Diencephalon (tissue), 1 donor: ENCODE data around the gene TRAIP. TPM values are rescaled to one million over a fixed set of nuclear protein-coding genes. Genes with fewer than 3 reads are reported as not detected.

Source experiments
- small RNA-seq: library from RNA; depleted of rRNA; stranded (forward); fragments of <200 nt; gene quantifications from one replicate; pipeline ENCODE3, GENCODE V24; 2014
- total RNA-seq: library from RNA; depleted of rRNA; stranded (reverse); fragments of >200 nt; gene quantifications from one replicate; pipeline ENCODE4 v1.2.3, GENCODE V29; 2014

TRAIP gene, protein sequence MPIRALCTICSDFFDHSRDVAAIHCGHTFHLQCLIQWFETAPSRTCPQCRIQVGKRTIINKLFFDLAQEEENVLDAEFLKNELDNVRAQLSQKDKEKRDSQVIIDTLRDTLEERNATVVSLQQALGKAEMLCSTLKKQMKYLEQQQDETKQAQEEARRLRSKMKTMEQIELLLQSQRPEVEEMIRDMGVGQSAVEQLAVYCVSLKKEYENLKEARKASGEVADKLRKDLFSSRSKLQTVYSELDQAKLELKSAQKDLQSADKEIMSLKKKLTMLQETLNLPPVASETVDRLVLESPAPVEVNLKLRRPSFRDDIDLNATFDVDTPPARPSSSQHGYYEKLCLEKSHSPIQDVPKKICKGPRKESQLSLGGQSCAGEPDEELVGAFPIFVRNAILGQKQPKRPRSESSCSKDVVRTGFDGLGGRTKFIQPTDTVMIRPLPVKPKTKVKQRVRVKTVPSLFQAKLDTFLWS
- 4.4 TPM for total RNA-seq

DNA sequence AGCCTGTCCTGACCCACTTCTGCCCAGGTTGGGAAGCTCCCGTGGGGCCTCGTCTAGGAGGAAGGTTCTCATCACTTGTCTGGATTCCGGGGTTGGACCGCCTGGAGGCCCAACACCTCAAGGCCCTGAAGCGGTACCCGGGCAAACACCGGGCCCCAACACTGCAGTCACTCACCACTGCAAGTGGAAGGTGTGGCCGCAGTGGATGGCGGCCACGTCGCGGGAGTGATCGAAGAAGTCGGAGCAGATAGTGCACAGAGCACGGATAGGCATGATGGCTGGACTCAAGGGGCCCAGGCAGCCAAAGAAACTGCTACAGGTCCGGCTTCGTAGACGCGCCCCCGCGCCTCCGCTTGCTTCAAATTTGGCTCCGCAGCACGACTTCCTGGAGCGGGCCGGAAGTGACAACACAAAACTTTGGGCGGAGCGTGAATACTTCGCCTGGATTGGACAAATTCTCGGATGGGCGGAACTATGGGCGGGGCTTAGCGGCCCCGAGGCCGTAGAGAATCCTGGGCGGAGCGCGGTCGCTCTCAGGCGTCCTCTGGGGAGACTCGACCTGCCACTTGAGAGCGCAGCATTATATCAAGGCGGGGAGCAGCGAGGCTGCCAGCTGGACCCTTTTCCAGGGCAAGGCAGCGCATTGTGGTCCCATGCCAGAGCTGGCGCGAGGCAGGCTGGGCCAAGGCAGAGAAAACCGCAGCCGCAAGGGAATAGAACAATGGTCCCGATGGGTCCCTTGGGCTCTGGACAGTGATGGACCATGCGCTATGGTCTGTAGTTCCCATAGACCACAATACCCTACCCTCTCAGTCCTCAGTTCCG, at the start of gene TRAIP:
Gene TRAIP (minus strand): TSS at position 384 of the 825 bp plus-strand sequence. CDS start 111 bp downstream, at position 273.

DNA sequence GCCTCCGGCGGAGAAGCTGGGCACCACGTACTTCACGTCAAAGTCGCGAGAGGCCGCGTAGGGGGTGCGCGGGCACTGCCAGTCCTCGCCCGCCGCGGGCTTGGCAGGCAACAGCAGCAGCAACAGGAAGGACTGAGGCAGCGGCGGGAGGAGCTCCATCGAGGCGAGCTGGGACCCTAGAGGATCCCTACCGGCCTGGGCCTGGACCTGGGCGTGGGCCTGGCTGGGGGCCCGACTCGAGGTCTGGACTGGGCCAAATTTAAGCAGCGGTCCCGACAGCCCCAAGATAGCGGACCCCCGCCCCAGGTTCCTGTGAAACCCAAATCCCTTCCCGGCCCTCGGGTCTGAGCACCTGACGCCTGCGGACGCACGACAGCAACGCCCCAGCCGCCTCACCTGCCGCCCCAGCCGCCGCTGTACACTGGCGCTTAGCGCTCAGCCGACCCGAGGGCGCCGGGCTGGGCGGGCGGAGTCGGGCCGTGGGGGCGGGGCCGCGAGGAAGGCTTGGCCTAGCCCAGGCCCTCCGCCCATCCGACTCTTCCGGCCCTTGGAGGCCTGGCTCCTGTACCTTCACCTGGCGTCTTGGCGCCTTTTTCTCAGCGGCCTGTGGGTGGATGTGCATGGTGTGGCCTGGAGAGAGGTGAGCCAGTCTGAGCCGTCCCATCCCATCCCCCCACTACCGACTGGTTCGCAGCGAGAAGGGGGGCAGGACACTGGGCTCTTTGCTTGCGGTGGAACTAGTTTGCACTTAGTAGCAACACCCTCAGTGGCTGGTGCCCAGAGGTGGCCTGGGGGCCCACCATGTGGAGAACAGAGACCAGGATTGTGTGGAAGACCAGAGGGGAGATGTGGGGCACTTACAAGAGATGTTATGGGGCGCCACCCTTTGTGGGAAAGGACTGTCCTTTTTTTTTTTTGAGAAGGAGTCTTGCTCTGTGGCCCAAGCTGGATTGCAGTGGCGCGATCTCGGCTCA, 47.4 kb upstream of the TRAIP start, which contains the start of gene MST1R:
Gene MST1R (minus strand): TSS at position 423 of the 974 bp plus-strand sequence. CDS start 264 bp downstream, at position 159.

DNA sequence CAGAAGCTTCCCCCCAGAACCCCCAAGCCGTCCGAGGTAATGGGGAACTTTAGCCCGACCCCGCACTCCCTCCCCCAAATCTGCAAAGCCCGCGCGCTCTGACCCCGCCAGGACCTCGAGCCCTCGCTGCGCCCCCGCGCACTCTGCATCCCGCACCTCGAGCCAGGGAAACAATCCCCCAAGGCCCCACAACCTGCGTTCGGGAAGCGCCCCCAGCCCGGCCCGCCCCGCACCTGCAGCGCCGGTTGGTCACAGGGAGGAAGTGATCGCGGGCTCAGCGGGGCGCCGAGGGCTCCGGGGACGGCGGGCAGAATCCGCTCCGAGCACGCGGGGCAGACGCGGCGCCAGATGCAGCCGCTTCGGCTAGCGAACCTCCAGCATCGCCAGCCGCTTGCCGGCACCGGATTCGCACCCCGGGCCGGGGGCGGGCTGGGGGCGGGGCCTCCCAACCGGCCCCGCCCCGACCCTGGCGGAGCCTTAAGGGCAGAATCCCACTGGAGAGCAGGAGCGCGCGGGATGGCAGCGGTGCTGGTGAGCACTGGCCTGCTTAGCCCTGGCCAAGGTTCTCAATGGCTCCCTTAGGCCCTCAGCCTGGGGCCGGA, 13.3 kb upstream of the TRAIP start, which contains the start of gene CAMKV:
Gene CAMKV (minus strand): TSS at position 382 of the 602 bp plus-strand sequence. CDS start 7,518 bp downstream, outside the sequence.

DNA sequence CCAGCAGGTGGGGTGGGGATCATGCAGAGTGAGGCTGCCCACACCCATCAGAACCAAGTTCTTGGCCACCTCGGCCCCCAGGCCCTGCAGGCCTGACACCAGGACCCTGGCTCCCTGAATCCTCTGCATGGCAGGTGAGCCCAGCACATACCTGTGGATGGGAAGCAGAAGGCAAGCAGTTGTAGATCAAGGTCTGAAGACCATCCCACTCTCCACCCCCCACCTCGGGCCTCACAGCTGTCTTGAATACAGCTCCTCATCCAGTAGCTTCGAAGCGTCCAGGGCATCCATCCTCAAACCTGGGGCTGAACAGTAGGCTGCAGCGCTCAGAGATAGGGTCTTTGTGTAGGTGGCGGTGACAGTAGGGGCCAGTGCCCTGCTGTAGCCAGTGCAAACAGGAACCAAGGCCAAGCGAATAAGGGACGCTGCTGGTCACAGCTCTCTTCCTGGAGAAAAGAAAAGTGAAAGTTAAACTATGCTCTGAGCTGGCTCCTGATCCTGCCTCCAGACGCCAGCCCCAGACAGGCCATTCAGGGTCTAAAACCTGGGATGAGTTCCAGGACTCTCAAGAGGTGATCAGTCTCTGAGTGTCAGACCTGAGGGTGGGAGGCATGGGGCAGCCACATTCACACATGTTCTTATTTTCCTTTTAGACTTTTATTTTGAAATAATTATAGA, 42.7 kb downstream of the TRAIP start, which contains the start of gene UBA7:
Gene UBA7 (minus strand): TSS at position 457 of the 678 bp plus-strand sequence. CDS start 166 bp downstream, at position 291.

DNA sequence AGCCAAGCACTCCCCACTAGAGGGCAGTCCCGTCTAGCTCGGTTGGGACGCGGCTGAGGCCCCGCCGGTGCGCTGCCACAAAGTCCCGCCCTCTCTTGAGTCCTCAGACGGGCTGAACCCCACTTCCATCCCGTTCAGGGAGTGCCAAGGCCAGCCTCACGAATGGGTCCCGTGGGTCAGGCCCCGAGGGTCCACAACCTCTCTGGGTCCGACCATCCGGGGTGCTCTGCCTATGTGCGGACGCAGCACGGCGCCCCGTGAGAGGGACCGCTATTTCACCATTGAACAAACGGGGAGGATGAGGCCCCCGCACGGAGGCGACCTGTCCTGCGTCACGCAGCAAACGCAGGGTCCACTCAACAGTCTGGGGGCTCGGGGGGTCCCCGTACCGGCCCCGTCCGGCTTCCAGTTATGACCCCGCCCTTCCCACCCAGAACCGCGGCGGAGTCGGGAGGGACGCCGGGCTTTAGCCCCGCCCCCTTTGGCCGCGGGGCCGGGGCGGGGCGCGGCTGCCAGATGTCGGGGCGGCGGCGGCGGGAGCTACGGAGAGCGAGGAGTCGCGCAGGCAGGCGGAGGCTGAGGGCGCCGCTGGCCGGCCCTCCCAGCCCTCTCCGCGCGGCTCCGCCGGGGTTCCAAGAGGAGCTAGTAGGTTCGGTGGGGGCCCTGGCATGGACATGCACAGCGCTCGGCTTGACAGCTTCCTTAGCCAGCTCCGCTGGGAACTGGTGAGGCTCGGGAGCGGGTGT, 53.5 kb downstream of the TRAIP start, which contains the start of gene INKA1:
Gene INKA1 (plus strand): TSS at position 543 of the 746 bp plus-strand sequence. CDS start 132 bp downstream, at position 675.

DNA sequence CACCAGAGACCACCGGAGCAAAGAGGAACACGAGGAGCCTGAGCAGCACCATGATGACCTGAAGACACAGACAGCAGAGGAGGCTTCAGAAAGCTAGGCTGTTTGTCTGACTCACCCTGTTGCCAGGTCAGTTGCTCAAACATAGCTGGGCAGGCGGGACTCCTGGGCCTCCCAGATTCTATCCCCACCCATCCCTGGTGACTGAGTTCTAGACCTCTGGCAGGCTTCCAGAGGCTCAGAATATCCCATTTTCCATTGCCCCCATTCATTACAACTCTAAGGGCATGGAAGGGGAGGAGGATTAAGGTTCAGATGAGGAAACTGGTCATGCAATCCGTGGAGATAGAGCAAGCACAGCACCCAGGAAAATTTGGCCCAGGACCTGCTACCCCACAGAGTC, 56.6 kb downstream of the TRAIP start, which contains the start of gene CDHR4:
Gene CDHR4 (minus strand): TSS at position 113 of the 400 bp plus-strand sequence. CDS start 61 bp downstream, at position 52.

DNA sequence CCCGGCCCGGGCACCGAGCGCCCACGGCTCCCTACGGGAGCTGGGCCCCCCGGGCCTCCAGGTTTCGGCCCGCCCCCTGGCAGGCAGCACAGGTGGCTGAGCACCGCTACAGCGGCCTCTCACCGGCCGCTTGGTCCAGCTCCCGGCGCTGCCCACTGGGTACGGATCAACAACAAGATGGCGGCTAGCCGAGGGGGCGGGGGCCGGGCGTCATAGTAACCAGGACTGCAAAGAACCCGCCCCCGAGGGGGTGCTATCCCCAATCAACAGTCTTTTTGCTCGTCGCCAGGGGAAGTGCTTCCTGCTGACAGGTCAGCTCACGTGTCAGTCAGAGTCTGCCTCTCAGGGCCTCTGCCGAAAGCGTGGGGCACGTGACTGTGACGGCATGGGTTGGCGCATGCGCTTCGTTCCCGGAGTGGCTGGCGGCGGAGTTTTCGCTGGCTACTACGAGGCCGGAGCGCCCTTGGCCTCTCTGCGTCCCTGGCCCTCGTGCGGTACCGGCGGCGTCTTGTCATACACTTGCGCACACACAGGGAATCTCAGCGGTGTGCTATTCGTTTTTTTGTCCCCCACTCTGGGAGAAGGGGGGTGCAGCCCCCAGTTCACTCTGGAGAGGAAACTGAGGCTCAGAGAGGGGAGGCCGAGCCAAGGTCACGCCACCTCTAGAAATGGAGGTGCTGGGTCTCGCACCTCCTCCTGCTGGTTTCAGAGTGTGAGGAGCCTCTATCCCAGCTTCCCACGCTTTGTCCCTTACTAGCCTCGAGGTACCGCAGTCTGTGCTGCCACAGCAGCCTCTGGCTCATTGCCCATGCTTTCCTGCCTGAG, 69.8 kb downstream of the TRAIP start, which contains the start of gene IP6K1:
Gene IP6K1 (minus strand): TSS at position 186 of the 825 bp plus-strand sequence. CDS start 38,502 bp downstream, outside the sequence.

Small RNAs within 50 kb of the gene (small RNA-seq; reads per million reads assigned to genes)
- gene RN7SL217P = not detected

Other genes with a start within 250 kb of the TRAIP start
- gene APEH, start 182.2 kb downstream of the TRAIP start, total RNA-seq = 75.2 TPM
- gene MST1, start 167.1 kb downstream of the TRAIP start, total RNA-seq = 7.6 TPM
- 28.6 TPM for gene RNF123, start 167.0 kb downstream of the TRAIP start, total RNA-seq
- gene AMIGO3, start 136.9 kb downstream of the TRAIP start, total RNA-seq = 0.92 TPM
- 11.1 TPM for gene GMPPB, start 132.6 kb downstream of the TRAIP start, total RNA-seq
- 55.8 TPM for gene IP6K1, start 70.0 kb downstream of the TRAIP start, total RNA-seq
- gene CDHR4, start 56.7 kb downstream of the TRAIP start, total RNA-seq = 0.23 TPM
- 5.1 TPM for gene INKA1, start 53.3 kb downstream of the TRAIP start, total RNA-seq
- gene UBA7, start 42.6 kb downstream of the TRAIP start, total RNA-seq = 8.3 TPM
- gene CAMKV, start 13.3 kb upstream of the TRAIP start, total RNA-seq = 144 TPM
- gene MST1R, start 47.3 kb upstream of the TRAIP start, total RNA-seq = 0.92 TPM
- gene MON1A, start 73.2 kb upstream of the TRAIP start, total RNA-seq = 14.3 TPM
- gene RBM6, start 83.6 kb upstream of the TRAIP start, total RNA-seq = 93.7 TPM
- 245 TPM for gene RBM5, start 232.4 kb upstream of the TRAIP start, total RNA-seq